Medulla oblongata (tissue), 1 donor: ENCODE measurements around the gene ACP2.

Source experiments
- DNase-seq: peaks from one replicate; pipeline ENCODE4 v3.0.0-alpha.2; 2015; ENCODE audit errors: extremely low spot score

ACP2 gene

GRCh38 chr11:47269002-47269828 is 20.6 kb upstream of the ACP2 start:
- DNase-seq, result peak; percentile 91

GRCh38 chr11:47268448-47269001 is 19.9 kb upstream of the ACP2 start:
- no peak for DNase-seq

GRCh38 chr11:47267876-47268275 is 19.3 kb upstream of the ACP2 start:
- DNase-seq, result no peak

GRCh38 chr11:47264521-47264920 is 15.9 kb upstream of the ACP2 start:
- no peak for DNase-seq

GRCh38 chr11:47264119-47264518 is 15.5 kb upstream of the ACP2 start:
- DNase-seq, result no peak

GRCh38 chr11:47261291-47261800 is 12.7 kb upstream of the ACP2 start:
- no peak for DNase-seq

DNA sequence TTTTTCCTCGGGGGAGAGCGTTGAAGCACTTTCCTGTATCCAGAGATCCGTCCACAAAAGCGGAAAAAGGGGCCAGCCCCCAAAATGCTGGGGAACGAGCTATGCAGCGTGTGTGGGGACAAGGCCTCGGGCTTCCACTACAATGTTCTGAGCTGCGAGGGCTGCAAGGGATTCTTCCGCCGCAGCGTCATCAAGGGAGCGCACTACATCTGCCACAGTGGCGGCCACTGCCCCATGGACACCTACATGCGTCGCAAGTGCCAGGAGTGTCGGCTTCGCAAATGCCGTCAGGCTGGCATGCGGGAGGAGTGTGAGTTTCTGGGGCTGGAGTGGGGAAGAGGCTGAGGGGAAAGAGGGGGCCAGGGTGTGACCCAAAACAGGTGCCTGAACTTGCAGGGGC is 11.8 kb upstream of the ACP2 start:
- no peak for DNase-seq

GRCh38 chr11:47259232-47259977 is 10.8 kb upstream of the ACP2 start:
- DNase-seq, result peak; percentile 50

GRCh38 chr11:47258317-47258902 is 9.8 kb upstream of the ACP2 start:
- no peak for DNase-seq

DNA sequence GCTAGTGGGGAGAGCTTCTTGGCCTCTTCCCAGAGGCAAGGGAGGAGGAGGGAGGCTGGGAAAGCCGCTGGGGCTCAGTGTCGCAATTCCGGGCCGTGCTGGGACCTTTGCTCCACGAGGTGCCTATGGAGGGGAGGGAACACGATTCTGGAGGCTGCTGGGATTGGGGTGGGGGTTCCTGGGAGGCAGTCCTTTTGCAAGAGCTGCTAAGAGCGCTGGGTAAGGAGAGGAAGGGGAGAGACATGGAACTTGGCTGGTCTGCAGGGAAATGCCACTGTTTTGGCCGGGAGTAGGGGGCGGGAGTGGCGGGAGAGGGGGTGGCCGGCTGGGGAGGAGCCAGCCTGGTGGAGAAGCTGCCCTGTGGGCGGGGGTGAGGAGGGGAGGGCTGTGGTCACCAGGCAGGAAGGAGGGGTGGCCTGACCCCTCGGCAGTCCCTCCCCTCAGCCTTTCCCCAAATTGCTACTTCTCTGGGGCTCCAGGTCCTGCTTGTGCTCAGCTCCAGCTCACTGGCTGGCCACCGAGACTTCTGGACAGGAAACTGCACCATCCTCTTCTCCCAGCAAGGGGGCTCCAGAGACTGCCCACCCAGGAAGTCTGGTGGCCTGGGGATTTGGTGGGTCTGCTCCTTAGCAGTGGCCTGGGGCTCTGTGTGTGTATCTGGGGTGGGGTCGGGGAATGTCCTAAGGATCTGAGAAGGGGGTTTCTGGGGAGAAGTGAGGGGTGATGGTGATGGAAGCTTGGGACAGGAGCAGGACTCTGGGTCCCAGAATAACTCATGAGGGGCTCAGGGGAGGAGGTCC is 9.1 kb upstream of the ACP2 start, which contains the start of gene NR1H3:
TSS of gene NR1H3 (plus strand) at position 480 of the 800 bp plus-strand sequence. CDS start 1,221 bp downstream, outside the sequence.
- DNase-seq, result peak; percentile 49

DNA sequence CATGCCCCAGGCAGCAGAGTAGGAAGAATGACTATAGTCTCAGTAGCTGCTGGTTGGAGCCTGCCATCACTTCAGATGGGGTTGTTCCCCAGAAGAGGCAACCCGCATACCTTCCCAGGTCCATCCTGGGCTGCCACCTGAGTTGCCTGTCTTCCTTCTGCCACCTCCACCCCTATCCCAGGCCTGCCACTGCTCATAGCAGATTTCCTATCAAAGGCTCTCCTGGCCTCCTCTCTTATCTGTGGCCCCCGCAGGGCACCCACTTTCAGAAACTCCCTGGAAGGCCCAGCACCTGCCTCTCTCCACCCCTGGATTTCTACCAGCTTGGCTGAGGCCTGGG is 8.5 kb upstream of the ACP2 start:
- DNase-seq, result no peak

GRCh38 chr11:47256374-47256773 is 7.8 kb upstream of the ACP2 start:
- DNase-seq, result no peak

DNA sequence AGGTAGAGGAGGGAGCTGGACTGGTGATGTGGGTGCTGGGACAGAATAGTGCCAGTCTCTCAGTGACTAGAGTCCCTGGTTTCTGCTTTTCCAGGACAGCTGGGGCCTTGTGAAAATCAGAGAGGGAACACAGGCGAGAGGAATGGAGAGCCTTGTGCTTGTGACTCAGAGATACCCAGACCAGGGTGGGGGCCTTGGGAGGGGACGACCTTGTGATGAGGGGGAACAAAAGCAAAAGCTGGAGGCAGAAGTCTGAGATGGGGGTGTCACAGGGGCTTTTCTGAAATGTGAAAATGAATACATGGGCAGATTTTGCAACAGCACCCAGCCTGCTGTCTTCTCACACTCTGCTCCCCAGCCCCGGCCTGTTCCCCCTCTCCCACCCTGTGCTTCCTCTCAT is 5.8 kb upstream of the ACP2 start:
- no peak for DNase-seq

DNA sequence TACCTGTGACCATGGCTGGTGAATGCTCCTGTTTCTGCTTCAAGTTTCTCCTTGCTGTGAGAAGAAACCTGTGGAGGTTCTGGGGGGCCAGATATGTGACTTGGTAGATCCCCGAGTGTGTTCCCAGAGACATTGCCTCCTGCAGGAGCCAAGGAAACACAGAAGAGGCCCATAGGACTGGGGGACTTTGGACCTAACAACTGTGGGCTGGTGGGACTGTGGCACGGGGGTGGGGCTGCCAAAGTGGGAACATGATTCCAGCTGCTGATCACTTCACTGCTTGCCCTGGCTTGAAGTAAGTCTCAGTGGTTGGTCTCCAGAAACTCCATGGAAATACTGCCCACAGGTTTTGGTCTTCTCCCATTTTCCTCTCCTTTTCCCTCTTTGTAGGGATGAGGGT is 5.0 kb upstream of the ACP2 start:
- no peak for DNase-seq

- DNase-seq, result no peak
Observed at GRCh38 chr11:47251751-47252150, 3.1 kb upstream of the ACP2 start.

GRCh38 chr11:47249378-47249715 is 733 bp upstream of the ACP2 start:
- no peak for DNase-seq

DNA sequence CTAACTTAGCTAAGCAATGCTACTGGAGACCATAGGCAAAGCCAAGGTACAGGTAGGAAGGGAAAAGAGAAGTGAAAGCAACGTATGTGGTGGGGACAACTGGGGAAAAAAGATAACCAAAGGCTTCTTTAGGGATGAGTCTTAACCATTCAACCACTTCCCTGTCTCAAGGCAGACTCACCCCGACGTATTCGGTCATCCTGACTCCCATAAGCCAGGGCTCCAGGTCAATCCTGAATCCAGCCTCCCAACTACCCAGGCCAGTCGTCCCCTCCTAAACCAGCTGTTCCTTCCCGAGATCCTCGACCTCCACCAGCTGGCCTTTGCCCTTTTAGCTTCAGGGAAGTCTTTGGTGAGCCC is 330 bp downstream of the ACP2 start:
- no peak for DNase-seq

DNA sequence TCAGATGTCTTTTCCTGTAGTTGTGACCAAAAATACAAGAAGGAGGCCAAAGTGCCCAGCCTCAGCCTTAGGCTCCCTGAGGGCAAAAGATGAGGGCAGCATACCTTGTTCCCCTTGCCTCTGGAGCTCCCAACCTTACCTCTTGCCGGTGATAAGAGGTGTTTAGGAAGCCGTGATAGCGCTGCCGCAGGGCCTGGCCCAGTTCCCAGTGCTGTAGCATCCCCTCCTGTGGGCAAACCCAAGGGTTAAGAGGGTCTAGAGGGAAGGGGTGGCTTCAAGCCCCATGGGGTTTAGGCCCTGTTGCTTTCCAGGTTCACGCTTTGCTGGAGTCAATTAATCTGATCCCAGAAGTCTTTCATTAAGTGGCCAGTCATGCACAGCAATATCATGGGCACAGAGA is 1.1 kb downstream of the ACP2 start:
- no peak for DNase-seq

DNA sequence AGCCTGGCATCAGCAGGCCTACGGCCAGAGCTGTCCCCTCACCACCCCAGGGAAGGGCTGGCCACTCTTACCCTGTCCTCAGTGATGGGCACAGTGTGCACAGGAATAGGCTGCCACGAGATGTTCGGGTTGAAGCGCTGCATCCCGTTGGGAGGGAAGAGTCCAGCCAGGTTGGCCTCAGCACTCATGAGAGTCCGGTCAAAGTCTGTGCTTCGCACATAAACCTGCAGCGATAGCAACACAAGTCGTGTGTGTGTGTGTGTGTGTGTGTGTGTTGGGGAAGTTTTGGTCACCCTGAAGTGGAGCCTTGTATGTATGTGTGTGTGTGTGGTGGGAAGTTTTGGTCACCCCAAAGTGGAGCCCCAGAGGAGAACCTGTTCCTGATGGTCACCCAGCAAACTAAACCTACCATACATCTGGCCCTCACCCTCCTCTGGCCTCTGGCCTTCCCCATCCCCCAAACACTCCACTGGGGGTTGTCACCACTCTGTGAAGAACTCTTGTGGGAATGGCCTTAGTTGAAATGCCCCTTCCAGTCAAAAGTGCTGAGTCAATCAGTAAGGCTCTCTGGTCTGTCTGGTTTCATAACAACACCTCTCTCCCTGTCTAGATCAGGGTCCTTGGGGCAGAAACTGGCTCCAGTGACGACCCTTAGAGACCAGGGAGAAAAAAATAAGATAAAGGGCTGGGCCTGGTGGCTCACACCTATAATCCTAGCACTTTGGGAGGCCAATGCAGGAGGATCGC is 2.8 kb downstream of the ACP2 start:
- no peak for DNase-seq

GRCh38 chr11:47244448-47245350 is 3.9 kb downstream of the ACP2 start:
- no peak for DNase-seq
